H9 (cell line): ENCODE data around the gene RSPH9. TPM values are rescaled to one million over a fixed set of nuclear protein-coding genes. Genes with fewer than 3 reads are reported as not detected.
A peak's percentile ranks its signal among the peaks of the same experiment; 100 is the strongest.

Experiments used
- DNase-seq: peaks from one replicate; pipeline ENCODE4 v3.0.0-alpha.2; 2017
- H2AFZ ChIP-seq: one replicate; pipeline ENCODE4 v1.6.1; 2013; ENCODE audit warnings: mild to moderate bottlenecking, low read length, control low read depth, moderate library complexity
- H2AK5ac ChIP-seq: 2 replicates; pipeline ENCODE4 v1.6.1; 2013; ENCODE audit warnings: low read length, control low read depth, mixed read lengths; ENCODE audit not compliant: insufficient read length
- H2BK120ac ChIP-seq: one replicate; pipeline ENCODE4 v1.6.1; 2013; ENCODE audit warnings: low read depth, mild to moderate bottlenecking, low read length, control low read depth, inconsistent platforms; ENCODE audit not compliant: poor library complexity, severe bottlenecking
- H2BK12ac ChIP-seq: 2 replicates; pipeline ENCODE4 v1.6.1; 2013; ENCODE audit warnings: low read length, control low read depth, mixed read lengths, low read depth; ENCODE audit not compliant: insufficient read length
- H2BK15ac ChIP-seq: 2 replicates; pipeline ENCODE4 v1.6.1; 2013; ENCODE audit warnings: low read depth, low read length, control low read depth
- H2BK20ac ChIP-seq: one replicate; pipeline ENCODE4 v1.6.1; 2013; ENCODE audit warnings: low read depth, mild to moderate bottlenecking, low read length, control low read depth, inconsistent platforms; ENCODE audit not compliant: poor library complexity, severe bottlenecking
- H2BK5ac ChIP-seq: 2 replicates; pipeline ENCODE4 v1.6.1; 2013; ENCODE audit warnings: low read length, control low read depth, mixed read lengths; ENCODE audit not compliant: insufficient read length
- H3K14ac ChIP-seq: 2 replicates; pipeline ENCODE4 v1.6.1; 2013; ENCODE audit warnings: low read length, control low read depth; ENCODE audit not compliant: insufficient read depth
- H3K18ac ChIP-seq: 2 replicates; pipeline ENCODE4 v1.6.1; 2013; ENCODE audit warnings: low read depth, mild to moderate bottlenecking, mixed read lengths, low read length, control low read depth; ENCODE audit not compliant: insufficient read length
- H3K23ac ChIP-seq: 2 replicates; pipeline ENCODE4 v1.6.1; 2013; ENCODE audit warnings: low read length, control low read depth, mixed read lengths, low read depth; ENCODE audit not compliant: insufficient read length
- H3K23me2 ChIP-seq: 2 replicates; pipeline ENCODE4 v1.6.1; 2013; ENCODE audit warnings: low read depth, mild to moderate bottlenecking, mixed read lengths, low read length, control low read depth; ENCODE audit not compliant: insufficient read length, poor library complexity, severe bottlenecking
- H3K27ac ChIP-seq: 2 replicates; pipeline ENCODE4 v1.5.1; 2013; ENCODE audit warnings: low read length, control low read depth, mixed read lengths, low read depth; ENCODE audit not compliant: insufficient read length
- H3K27me3 ChIP-seq: 2 replicates; pipeline ENCODE4 v1.6.1; 2013; ENCODE audit warnings: low read length, control low read depth, inconsistent platforms; ENCODE audit not compliant: insufficient read depth
- H3K4ac ChIP-seq: 2 replicates; pipeline ENCODE4 v1.6.1; 2013; ENCODE audit warnings: low read depth, mild to moderate bottlenecking, control low read depth, inconsistent platforms, low read length, moderate library complexity
- H3K4me1 ChIP-seq: 2 replicates; pipeline ENCODE4 v1.6.1; 2013; ENCODE audit warnings: low read length, control low read depth, inconsistent platforms; ENCODE audit not compliant: insufficient read depth
- H3K4me2 ChIP-seq: 2 replicates; pipeline ENCODE4 v1.6.1; 2013; ENCODE audit warnings: low read length, control low read depth, mixed read lengths; ENCODE audit not compliant: insufficient read length, insufficient read depth
- H3K56ac ChIP-seq: 2 replicates; pipeline ENCODE4 v1.6.1; 2013; ENCODE audit warnings: low read depth, mild to moderate bottlenecking, mixed read lengths, low read length, control low read depth; ENCODE audit not compliant: insufficient read length
- H3K79me1 ChIP-seq: 2 replicates; pipeline ENCODE4 v1.6.1; 2013; ENCODE audit warnings: low read depth, mild to moderate bottlenecking, moderate library complexity, low read length, control low read depth, inconsistent platforms; ENCODE audit not compliant: insufficient read depth, poor library complexity, severe bottlenecking
- H3K79me2 ChIP-seq: 2 replicates; pipeline ENCODE4 v1.6.1; 2013; ENCODE audit warnings: low read length, control low read depth, inconsistent platforms; ENCODE audit not compliant: insufficient read depth
- H3K9ac ChIP-seq: 2 replicates; pipeline ENCODE4 v1.6.1; 2013; ENCODE audit warnings: low read length, control low read depth, mixed read lengths; ENCODE audit not compliant: insufficient read length; ENCODE audit errors: extremely low read depth
- H3K9me3 ChIP-seq: one replicate; pipeline ENCODE4 v1.6.1; 2013; ENCODE audit warnings: low read depth, low read length, inconsistent platforms; ENCODE audit not compliant: control insufficient read depth
- H3T11ph ChIP-seq: one replicate; pipeline ENCODE4 v1.6.1; 2013; ENCODE audit warnings: mild to moderate bottlenecking, low read length, control low read depth, inconsistent platforms
- H4K20me1 ChIP-seq: one replicate; pipeline ENCODE4 v1.6.1; 2013; ENCODE audit not compliant: control insufficient read depth, insufficient read length, insufficient read depth
- H4K5ac ChIP-seq: 2 replicates; pipeline ENCODE4 v1.6.1; 2013; ENCODE audit warnings: low read depth, mild to moderate bottlenecking, mixed read lengths, low read length, control low read depth; ENCODE audit not compliant: insufficient read length
- H4K8ac ChIP-seq: replicated peaks from 2 replicates; pipeline ENCODE4 v1.6.1; 2013; ENCODE audit warnings: low read length, control low read depth, mixed read lengths, low read depth; ENCODE audit not compliant: insufficient read length
- H4K91ac ChIP-seq: 2 replicates; pipeline ENCODE4 v1.6.1; 2013; ENCODE audit warnings: low read depth, mild to moderate bottlenecking, moderate library complexity, mixed read lengths, low read length, control low read depth; ENCODE audit not compliant: insufficient read length
- H3K27ac Mint-ChIP-seq, 3 experiments: 2 replicates in 2 of 3; 3 replicates in 1 of 3; pipeline ENCODE4 v1.8.0; 2020 to 2021; ENCODE audit warnings: mixed read lengths in 3 of 3, mild to moderate bottlenecking in 1 of 3, moderate library complexity in 1 of 3
- H3K27me3 Mint-ChIP-seq: 2 replicates; pipeline ENCODE4 v1.8.0; 2021; ENCODE audit warnings: low read depth, mild to moderate bottlenecking, moderate library complexity, mixed read lengths
- H3K36me3 Mint-ChIP-seq, 3 experiments: 2 replicates in 2 of 3; 3 replicates in 1 of 3; pipeline ENCODE4 v1.8.0; 2020 to 2021; ENCODE audit warnings: low read depth in 3 of 3, mixed read lengths in 3 of 3; ENCODE audit not compliant: insufficient read depth in 1 of 3
- H3K4me1 Mint-ChIP-seq, 2 experiments: 2 replicates each; pipeline ENCODE4 v1.8.0; 2020; ENCODE audit warnings: mixed read lengths in 2 of 2
- H3K4me3 Mint-ChIP-seq, 2 experiments: 2 replicates in 1 of 2; 3 replicates in 1 of 2; pipeline ENCODE4 v1.8.0; 2020 to 2021; ENCODE audit warnings: mild to moderate bottlenecking in 2 of 2, mixed read lengths in 2 of 2, moderate library complexity in 1 of 2
- H3K9me3 Mint-ChIP-seq, 2 experiments: 2 replicates in 1 of 2; 3 replicates in 1 of 2; pipeline ENCODE4 v1.8.0; 2020; ENCODE audit warnings: mild to moderate bottlenecking in 2 of 2, mixed read lengths in 2 of 2, moderate library complexity in 1 of 2
- WGBS: extraction: QIAGEN DNeasy Blood & Tissue Kit; methylation state at CpG from one replicate; pipeline ENCODE4 v1.1.7; 2013; ENCODE audit warnings: missing lambda C conversion rate, low lambda C conversion rate, mixed read lengths; ENCODE audit not compliant: insufficient read length; ENCODE audit errors: extremely low coverage; 5-methylcytosine and 5-hydroxymethylcytosine counted together
- total RNA-seq: library from RNA; stranded (reverse); gene quantifications from 2 replicates; pipeline ENCODE4 v1.2.1, GENCODE V29; 2021
- TF ChIP-seq, protein P1 (sequence below): fragments of 200-600 bp; sonication (generic); conservative IDR thresholded peaks from 3 replicates; pipeline ENCODE4 v1.8.0; 2021; ENCODE audit warnings: antibody characterized with exemption, mild to moderate bottlenecking

Gene RSPH9
- total RNA-seq, 1 experiment from 2014 or later, result 0.39 TPM

DNA sequence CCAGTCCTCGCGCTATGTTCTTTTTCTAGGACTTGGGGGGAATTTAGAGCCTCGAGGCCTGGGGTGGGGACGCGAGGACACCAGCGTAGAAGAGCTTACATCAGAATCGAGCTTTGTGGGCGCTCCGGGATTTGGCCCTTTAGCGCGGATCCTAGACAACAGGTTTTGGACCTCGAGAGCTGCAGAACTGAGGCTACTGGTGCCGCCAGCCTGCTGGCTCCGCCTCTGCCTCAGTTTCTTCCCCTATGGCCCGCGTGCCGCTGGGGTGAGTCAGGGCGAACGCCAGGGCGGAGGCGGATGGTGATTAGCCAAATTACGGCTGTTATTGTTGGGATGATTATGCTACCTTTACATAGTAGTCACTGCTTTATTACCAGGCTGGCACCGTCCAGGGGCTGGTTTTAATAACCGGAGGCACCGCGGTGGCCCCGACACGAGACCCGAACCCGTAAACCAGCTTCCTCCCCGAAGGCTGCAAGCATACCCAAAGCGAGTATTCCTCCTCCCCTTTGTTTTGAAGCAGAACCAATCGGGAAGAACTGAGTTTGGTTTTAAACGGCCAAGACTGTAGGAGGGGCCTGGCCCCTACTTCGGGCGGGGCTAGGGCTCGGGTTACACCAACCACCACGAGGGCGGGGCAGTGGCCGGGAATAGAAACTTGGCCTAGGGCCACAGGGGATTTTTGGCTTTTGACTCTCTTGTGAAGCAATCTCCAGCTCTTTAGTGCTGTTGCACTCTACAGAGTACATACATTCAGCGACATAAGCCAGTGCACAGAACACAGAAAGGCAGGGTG lies 15.1 kb upstream of the RSPH9 start:
- Mint-ChIP-seq H3K27ac (peak overlapping the region; percentile 98 to 100 (median 100)), H3K4me3 (peak overlapping the region; percentile 96 to 99), H3K27me3 (no peaks in the 10 kb centered on the region), H3K36me3 (peaks cover 18 to 35% (median 32%) of the 10 kb centered on the region in 3 experiments; a peak in 6 of 7 replicates), H3K4me1 (peaks cover 18 to 19% of the 10 kb centered on the region in 2 experiments), H3K9me3 (no peaks in the 10 kb centered on the region; a peak in 1 of 5 replicates)
- no peak overlapping the region for H3K23ac ChIP-seq
- H3K18ac ChIP-seq, result peak overlapping the region; percentile 92
- no peak overlapping the region for H2AFZ ChIP-seq
- H2BK5ac ChIP-seq, result peak overlapping the region; percentile 80
- no peaks in the 10 kb centered on the region for H4K20me1 ChIP-seq
- no peak overlapping the region; the same call in 1 of the 2 replicates for H3K4ac ChIP-seq
- peak overlapping the region; percentile 7 for H4K8ac ChIP-seq
- H2AK5ac ChIP-seq, result no peak overlapping the region
- H3K79me2 ChIP-seq, result no peaks in the 10 kb centered on the region
- peak overlapping the region; percentile 30 for H2BK120ac ChIP-seq
- H3K23me2 ChIP-seq, result peaks cover 8% of the 10 kb centered on the region
- peak overlapping the region; percentile 94 for H3K14ac ChIP-seq
- H3K27ac ChIP-seq, result peak overlapping the region; percentile 74
- no CpG with 5 or more reads among the region's 41 CpGs for WGBS
- no peaks in the 10 kb centered on the region for H3K27me3 ChIP-seq
- H3K4me2 ChIP-seq, result peak overlapping the region; percentile 75
- no peaks in the 10 kb centered on the region for H3K4me1 ChIP-seq
- no peaks in the 10 kb centered on the region for H3K9me3 ChIP-seq
- TF ChIP-seq, protein P1, sequence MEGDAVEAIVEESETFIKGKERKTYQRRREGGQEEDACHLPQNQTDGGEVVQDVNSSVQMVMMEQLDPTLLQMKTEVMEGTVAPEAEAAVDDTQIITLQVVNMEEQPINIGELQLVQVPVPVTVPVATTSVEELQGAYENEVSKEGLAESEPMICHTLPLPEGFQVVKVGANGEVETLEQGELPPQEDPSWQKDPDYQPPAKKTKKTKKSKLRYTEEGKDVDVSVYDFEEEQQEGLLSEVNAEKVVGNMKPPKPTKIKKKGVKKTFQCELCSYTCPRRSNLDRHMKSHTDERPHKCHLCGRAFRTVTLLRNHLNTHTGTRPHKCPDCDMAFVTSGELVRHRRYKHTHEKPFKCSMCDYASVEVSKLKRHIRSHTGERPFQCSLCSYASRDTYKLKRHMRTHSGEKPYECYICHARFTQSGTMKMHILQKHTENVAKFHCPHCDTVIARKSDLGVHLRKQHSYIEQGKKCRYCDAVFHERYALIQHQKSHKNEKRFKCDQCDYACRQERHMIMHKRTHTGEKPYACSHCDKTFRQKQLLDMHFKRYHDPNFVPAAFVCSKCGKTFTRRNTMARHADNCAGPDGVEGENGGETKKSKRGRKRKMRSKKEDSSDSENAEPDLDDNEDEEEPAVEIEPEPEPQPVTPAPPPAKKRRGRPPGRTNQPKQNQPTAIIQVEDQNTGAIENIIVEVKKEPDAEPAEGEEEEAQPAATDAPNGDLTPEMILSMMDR, result no peak
- peaks cover 6% of the 10 kb centered on the region for H3K79me1 ChIP-seq
- H4K91ac ChIP-seq, result no peak overlapping the region
- no peak overlapping the region for H2BK20ac ChIP-seq
- DNase-seq, result peak; percentile 96
- H2BK12ac ChIP-seq, result peak overlapping the region; percentile 19
- H3K56ac ChIP-seq, result no peak overlapping the region
- peak overlapping the region; percentile 40 for H3T11ph ChIP-seq
- peak overlapping the region; percentile 74 for H4K5ac ChIP-seq
- no peak overlapping the region for H2BK15ac ChIP-seq
- H3K9ac ChIP-seq, result peak overlapping the region; percentile 86
